Kidney epithelial cell (primary cell): Measurements from ENCODE around the gene MTAP. TPM values are rescaled to one million over a fixed set of nuclear protein-coding genes. Genes with fewer than 3 reads are reported as not detected.

ENCODE experiments used
- DNase-seq: peaks from one replicate; pipeline ENCODE4 v3.0.0-alpha.2; 2010; ENCODE audit warnings: low read depth
- H3K27me3 ChIP-seq: 2 replicates; pipeline ENCODE4 v1.6.0; 2011; ENCODE audit warnings: low read length; ENCODE audit not compliant: control insufficient read depth, insufficient read depth
- H3K36me3 ChIP-seq: 2 replicates; pipeline ENCODE4 v1.5.1; 2011; ENCODE audit warnings: low read length; ENCODE audit not compliant: control insufficient read depth, insufficient read depth
- H3K4me3 ChIP-seq: 2 replicates; pipeline ENCODE4 v1.5.1; 2011; ENCODE audit warnings: low read depth, mild to moderate bottlenecking, control low read depth, low read length
- CTCF ChIP-seq: IDR thresholded peaks from 2 replicates; pipeline ENCODE4 v1.5.1; 2011; ENCODE audit warnings: mild to moderate bottlenecking, moderate library complexity, low read length, control low read depth, inconsistent platforms; ENCODE audit not compliant: insufficient read depth, poor library complexity, severe bottlenecking
- total RNA-seq: library from RNA; depleted of rRNA; stranded (reverse); fragments of >200 nt; gene quantifications from 2 replicates; pipeline ENCODE4 v1.2.3, GENCODE V29; 2015

MTAP gene
- total RNA-seq, 1 donor from 2014 or later: 35.1 TPM

GRCh38 chr9:21810388-21810787 is 8.0 kb downstream of the MTAP start:
- Histone ChIP-seq H3K27me3 (no peaks in the 10 kb centered on the region), H3K4me3 (no peak overlapping the region), H3K36me3 (peaks cover 1% of the 10 kb centered on the region)
- DNase-seq: no peak
- TF ChIP-seq CTCF: no peak

GRCh38 chr9:21810881-21811280 is 8.4 kb downstream of the MTAP start:
- peaks cover 1% of the 10 kb centered on the region for H3K36me3 ChIP-seq
- DNase-seq: no peak

GRCh38 chr9:21811914-21812313 is 9.5 kb downstream of the MTAP start:
- no peak for TF ChIP-seq CTCF
- no peak for DNase-seq
- no peak overlapping the region for H3K4me3 ChIP-seq
- no peaks in the 10 kb centered on the region for H3K27me3 ChIP-seq
- peaks cover 1% of the 10 kb centered on the region for H3K36me3 ChIP-seq

More at GRCh38 chr9:21810881-21811280, 8.4 kb downstream of the MTAP start:
- Histone ChIP-seq H3K4me3 (no peak overlapping the region), H3K27me3 (no peaks in the 10 kb centered on the region)
- TF ChIP-seq CTCF: no peak

- Histone ChIP-seq H3K27me3 (no peaks in the 10 kb centered on the region), H3K4me3 (no peak overlapping the region), H3K36me3 (peaks cover 1% of the 10 kb centered on the region)
- TF ChIP-seq CTCF: no peak
- peak; percentile 61 for DNase-seq
These were observed 10.0 kb downstream of the MTAP start for GRCh38 chr9:21812415-21812814.

- DNase-seq: no peak
- peak; percentile 79 for TF ChIP-seq CTCF
- Histone ChIP-seq H3K4me3 (no peak overlapping the region), H3K27me3 (no peaks in the 10 kb centered on the region), H3K36me3 (peaks cover 1% of the 10 kb centered on the region)
These were observed 10.6 kb downstream of the MTAP start for GRCh38 chr9:21812946-21813568.
